ENCODE results near the gene RBM19.
A peak's percentile ranks its signal among the peaks of the same experiment; 100 is the strongest.

Gene RBM19

DNA sequence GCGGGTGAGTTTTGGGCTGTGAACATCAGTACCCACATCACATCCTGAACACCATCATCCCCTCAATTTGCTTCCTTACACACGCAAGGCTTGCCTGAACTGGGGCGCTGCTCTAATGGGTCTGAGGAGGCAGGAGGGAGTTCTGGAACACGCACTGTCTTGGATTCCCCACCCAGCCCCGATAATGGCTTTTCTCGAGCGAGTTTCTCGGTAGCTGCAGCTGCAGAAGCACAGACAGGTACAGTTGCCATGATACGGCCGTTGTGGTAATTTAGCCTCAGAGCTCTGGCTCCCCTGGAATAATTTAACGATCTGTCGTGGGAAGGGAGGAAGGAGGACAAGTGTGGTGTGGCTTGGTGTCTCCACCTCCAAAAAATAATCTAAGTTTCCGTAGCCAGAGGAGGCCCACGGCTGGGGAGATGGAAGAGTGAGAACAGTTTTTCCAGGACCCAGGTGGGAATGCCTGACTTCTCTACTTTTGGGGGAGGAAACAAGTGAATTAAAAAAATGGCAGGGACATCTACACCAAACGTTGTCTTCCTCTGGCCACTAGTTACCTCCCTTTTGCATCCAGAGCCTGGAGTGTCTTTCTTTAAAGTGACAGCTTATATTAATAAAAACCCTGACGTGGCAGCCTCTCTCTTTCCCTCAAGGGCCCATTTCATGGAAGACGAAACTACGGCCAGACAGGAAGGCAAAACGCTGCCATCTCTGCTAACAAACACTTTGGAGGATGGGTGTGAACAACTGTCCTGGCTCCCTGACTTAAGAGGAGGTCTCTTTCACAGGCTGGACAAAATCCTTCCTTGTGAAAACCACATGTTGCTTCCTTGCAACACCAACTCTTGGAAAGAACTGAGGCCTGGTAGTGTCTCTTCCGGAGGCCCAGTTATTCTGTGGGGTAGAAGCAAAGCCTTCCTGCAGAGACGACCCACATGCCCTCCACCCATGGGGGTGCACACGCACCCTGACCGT lies 84.8 kb downstream of the RBM19 start:
- no peak for DNase-seq (ENCODE audit: low read depth)

GRCh38 chr12:113880326-113880725 lies 85.8 kb downstream of the RBM19 start:
- no peak for DNase-seq (ENCODE audit: low read depth)

- DNase-seq (ENCODE audit: low read depth): no peak
Observed at GRCh38 chr12:113879658-113880057, 86.5 kb downstream of the RBM19 start.

GRCh38 chr12:113877607-113878006 lies 88.5 kb downstream of the RBM19 start:
- no peak for DNase-seq (ENCODE audit: low read depth)

- DNase-seq (ENCODE audit: low read depth): no peak
Observed at GRCh38 chr12:113876160-113876559, 90.0 kb downstream of the RBM19 start.

DNA sequence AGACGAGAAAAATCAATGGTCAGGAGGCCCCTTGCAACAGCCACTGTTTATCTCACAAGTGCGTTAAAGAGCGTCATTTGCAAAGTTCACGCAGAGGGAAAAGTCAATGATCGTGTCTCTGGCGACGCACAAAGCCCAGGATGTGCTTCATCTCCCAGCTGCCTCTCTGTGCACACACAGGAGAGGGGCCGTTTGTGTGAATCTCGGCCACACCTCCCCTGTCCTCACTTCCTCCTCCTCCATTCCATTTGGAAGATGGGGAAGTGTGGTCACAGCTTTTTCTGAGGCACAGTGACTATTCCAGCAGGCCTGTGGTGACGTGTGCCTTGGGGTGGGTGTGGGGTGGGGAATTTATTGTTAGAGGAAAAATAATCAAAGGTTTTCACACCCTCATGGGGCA lies 90.4 kb downstream of the RBM19 start:
- peak; percentile 49 for DNase-seq (ENCODE audit: low read depth)

GRCh38 chr12:113874999-113875561 lies 91.0 kb downstream of the RBM19 start:
- peak; percentile 69 for DNase-seq (ENCODE audit: low read depth)

DNA sequence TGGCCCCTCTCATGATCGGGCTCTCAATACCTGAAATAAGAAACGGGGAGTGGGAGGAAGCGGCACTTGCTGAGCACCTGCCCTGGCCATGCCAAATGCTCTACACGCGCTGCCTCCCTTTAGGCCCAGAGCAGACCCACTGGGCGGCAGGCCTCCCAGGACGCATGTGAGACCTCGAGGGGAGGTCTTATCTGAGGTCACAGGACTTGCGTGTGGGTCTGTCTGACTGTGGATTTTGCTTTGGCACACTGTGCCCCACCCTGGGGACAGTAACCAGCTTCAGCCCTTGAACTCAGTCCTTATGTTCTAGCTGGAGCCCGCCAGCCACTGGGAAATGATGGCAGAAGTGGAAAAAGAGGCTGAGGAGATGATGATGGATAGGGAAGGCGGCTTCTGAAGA lies 91.8 kb downstream of the RBM19 start:
- no peak for DNase-seq (ENCODE audit: low read depth)

DNA sequence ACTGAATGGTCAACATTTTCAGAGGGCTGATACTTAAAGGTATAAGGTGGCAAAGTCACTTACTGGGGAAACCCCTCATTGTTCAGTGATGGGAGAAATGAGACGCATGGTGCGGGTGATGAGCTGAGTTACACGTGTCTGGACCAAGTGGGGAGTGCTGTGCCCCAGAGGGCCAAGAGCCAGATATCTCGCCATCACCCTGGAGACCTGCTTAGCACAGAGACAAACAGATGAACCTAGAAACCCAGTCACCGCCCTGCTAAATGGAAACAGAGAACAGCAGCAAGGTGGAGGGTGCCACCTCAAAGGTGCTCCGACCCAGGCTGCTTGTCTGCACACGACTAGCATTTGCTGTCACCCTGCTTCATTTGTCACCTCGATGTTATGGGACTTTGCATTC lies 92.4 kb downstream of the RBM19 start:
- no peak for DNase-seq (ENCODE audit: low read depth)

DNA sequence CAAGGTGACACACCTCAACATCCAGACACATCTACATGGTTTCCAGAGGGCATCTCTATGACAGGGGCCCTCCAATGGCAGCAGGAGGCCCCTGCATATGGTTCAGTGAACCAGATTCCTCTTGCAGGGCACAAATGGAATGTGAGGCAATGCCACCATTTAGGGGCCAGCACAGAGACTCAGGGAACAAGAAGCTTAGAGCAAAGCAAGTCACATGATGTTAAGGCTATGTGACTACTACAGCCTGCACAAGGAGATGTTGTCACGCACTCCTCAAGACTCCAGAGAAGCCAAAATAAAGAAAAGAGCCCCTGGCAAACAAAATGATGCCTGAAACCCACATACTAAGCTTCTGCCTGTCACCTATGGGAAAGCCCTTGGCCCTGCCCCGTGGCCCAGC lies 95.2 kb downstream of the RBM19 start:
- DNase-seq (ENCODE audit: low read depth): no peak

GRCh38 chr12:113870035-113870434 lies 96.1 kb downstream of the RBM19 start:
- DNase-seq (ENCODE audit: low read depth): no peak

DNA sequence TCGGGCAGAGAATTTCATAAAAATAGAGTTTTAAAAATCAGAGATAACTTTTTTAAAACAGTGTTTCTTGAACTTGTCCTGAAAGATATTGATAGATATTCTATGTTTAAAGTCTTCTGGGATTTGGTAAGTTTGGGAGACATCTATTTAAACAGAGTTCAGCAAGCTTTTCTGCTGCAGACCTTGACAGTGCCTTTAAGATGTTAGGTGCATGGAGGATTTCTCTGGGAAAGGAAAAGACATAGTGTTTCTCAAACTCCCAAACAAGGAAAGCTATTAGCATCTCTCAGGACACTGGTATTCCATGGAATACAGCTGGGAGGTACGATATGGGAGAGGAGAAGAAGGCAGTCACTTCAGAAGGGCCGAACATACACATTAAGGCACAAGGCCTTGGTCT lies 97.8 kb downstream of the RBM19 start:
- DNase-seq (ENCODE audit: low read depth): no peak

DNA sequence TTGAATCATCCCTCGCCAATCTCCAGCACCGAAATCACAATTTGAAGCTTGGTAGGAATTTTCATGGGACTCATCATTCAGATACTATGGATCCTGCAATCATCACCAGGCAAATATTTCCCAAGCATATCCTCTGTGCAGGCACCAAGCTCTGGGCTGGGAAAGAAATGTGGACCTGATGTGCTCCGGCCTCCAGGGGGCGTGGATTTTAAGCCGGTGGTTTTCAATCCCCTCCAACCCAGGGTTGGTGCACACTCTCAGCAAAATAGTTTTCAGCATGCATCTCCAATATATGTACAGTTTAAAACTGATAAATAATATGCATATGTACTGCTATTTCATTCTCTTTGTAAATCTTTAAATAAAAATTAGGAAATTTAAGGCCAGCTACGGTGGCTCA lies 98.9 kb downstream of the RBM19 start:
- peak; percentile 42 for DNase-seq (ENCODE audit: low read depth)

DNA sequence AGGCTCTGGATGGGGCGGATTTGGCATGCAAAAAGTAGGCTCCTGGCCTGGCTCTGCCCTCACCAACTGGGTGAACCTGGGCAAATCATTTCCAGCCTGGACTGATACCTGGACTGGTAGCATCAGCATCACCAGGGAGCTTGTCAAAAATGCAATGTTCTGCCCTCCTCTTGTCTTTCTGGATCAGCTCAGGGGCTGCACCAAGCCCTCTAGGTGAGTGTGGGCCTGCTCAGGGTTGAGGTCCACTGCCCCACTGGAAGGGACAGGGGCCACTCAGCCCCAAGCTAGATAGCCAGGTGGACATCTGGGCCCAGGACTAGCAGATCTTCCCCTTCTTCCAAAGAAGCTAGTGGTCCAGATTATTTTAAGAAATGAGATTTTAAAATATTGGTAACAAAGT lies 99.6 kb downstream of the RBM19 start:
- no peak for DNase-seq (ENCODE audit: low read depth)

- no peak for DNase-seq (ENCODE audit: low read depth)
Observed at GRCh38 chr12:113863455-113863845, 102.7 kb downstream of the RBM19 start.

DNA sequence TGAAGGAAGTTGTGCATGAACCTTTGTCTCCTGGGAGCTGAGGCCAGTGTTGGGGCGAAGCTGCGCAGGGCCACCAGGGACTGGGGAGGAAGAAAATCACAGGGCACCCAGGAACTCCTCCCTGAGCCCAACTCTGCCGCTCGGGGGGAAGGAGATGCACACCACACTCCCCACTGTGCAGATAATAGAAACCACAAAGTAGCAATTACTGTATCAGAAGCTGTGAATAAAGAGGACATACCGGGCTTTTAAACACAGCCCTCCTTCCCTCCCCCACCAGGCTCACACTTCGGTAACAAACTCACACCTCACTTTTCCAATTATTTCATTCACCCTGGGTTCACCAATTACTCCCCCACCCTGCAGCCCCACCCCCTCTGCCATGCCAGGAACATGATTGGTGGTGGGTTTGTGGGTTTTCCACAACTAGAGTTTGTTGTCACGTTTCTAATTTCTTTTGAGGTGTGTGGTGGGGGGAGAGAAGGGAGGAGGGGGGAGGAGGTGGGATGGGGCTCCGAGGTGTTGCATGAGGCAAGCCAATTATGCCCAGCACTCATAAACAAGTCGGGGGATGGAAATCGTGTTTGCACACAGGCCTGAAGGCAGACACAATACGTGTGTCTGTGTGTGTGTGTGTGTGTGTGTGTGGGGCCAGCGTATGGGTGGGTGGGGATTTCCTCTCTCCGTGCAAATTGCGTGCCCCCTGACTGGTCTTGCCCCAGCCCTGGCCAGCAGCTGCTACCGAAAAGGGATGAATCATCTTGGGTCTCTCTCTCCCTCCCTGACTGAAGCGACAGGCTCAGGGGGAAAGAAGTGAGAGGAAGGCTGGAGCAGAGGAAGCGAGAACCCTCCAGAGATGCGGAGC lies 103.3 kb downstream of the RBM19 start:
- peak; percentile 85 for DNase-seq (ENCODE audit: low read depth)

- no peak for DNase-seq (ENCODE audit: low read depth)
Observed at GRCh38 chr12:113861708-113862312, 104.3 kb downstream of the RBM19 start.

- DNase-seq (ENCODE audit: low read depth): peak; percentile 85
Observed at GRCh38 chr12:113860950-113861349, 105.2 kb downstream of the RBM19 start.

DNA sequence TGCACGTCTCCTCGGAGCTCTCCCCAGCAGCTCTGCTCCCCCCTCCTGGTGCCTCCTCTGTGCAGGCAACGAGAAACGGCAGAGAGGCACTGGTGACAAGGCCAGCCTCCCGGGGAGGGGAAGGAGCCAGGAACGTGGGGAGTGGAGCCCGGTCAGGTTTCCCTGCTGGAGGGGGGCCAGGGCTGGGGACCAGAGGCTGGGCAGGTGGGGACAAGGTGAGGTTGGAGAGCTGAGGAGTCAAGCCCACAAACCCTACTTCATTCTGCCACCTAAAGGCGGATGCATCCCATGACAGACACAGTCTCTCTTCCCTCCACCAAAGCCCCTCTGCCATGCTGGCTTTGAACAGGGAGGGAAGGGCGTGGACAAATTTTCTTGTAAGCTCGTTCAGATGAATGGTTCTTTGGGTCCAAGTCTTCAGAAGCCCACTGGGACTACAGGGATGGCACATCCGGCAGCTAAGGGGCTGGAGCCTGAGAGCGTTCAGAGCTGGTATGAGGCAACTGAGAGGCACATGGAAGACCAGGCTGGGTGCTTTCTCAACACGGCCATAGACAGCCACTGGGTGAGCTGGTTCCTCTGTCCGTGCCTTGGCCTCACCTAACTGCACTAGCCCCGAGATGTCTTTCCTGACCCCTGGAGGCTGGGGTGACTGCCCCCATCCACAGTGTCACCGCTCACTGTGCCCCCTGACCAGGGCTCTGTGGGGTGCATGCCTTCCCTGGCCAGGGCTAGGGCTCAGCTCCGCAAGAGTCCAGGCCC lies 105.9 kb downstream of the RBM19 start:
- DNase-seq (ENCODE audit: low read depth): no peak

DNA sequence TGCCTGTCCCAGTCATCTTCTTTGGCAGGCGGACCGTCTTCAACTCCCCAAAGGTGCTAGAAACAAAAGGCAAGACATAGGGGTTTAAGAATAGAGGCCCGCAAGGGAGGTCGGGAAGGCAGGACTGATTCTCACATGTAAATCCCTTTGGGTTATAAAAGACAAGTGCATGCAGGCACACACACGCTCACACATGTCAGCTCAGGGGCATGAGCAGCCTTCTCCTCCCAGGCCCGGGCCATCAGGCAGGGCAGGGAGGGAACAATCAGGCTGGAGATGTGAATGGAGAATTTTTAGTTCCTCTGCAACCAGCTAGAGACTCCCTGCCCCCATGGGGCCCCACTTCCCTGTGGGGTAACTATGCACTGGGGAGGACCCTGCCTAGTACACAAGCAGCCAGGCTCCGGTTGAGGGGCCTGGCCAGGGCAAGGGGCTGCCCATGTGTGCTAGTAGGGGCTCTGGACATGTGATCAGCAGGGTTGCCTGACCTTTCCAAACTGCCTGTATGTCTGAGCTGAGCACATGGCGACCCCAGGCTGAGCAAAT lies 107.2 kb downstream of the RBM19 start:
- DNase-seq (ENCODE audit: low read depth): no peak

DNA sequence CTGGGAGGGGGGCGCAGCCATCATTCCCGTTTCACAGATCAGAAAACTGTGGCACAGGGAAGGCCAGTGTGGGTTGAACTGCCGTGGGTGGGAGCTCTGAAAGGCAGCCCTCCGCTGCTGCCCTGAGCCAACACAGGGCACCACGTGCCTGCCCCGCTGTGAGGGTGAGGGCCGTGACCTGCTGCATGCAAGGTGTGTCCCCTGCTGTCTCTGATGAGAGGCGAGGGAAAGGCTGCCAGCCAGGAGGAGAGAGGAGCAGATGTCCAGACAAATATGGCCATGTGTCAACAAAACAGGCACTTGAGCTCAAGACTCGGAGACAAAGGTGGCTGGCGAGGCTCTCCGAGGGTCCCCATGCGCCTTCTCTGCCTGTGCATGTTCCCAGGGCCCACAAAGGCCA lies 108.8 kb downstream of the RBM19 start:
- DNase-seq (ENCODE audit: low read depth): no peak

Data from EH (cell line).